Naive thymus-derived CD4-positive, alpha-beta T cell (primary cell): ENCODE results near the gene ZNF3. TPM values are rescaled to one million over a fixed set of nuclear protein-coding genes. Genes with fewer than 3 reads are reported as not detected.

ENCODE experiments used
- ATAC-seq: fragments of 150-1000 bp; cut with Tn5 transposase; 2 replicates; pipeline ENCODE4 v1.10.0; 2021; ENCODE audit warnings: mild to moderate bottlenecking, moderate library complexity
- CTCF ChIA-PET: fragments of 350-600 bp; sonication (Branson Sonifier 250); formaldehyde crosslinking; loops from one replicate; lab custom pipeline; 2021; ENCODE audit warnings: antibody characterized with exemption; lab: Charles Lee
- POLR2A ChIA-PET: fragments of 350-600 bp; sonication (Branson Sonifier 250); formaldehyde crosslinking; loops from one replicate; lab custom pipeline; 2021; ENCODE audit warnings: antibody characterized with exemption, inconsistent platforms; lab: Charles Lee
- DNase-seq, 9 donors: peaks; one replicate each; pipeline versions ENCODE4 v3.0.0 to v3.0.0-alpha.2; 2020 to 2022; ENCODE audit warnings: mixed read lengths in 1 of 9
- H3K27ac ChIP-seq: one replicate; pipeline ENCODE4 v1.7.0; 2013; ENCODE audit warnings: mild to moderate bottlenecking, low read depth, low read length, moderate library complexity
- H3K27me3 ChIP-seq, 2 donors: one replicate each; pipeline ENCODE4 v1.7.0; 2013; ENCODE audit warnings: low read length in 2 of 2, mild to moderate bottlenecking in 2 of 2, moderate library complexity in 2 of 2; ENCODE audit not compliant: control insufficient read depth in 2 of 2, insufficient read depth in 2 of 2
- H3K36me3 ChIP-seq, 3 experiments: 1 replicate in 2 of 3; 2 replicates in 1 of 3; pipeline ENCODE4 v1.7.0; 2013; ENCODE audit warnings: low read length in 3 of 3, mild to moderate bottlenecking in 3 of 3, moderate library complexity in 1 of 3; ENCODE audit not compliant: insufficient read depth in 3 of 3, control insufficient read depth in 2 of 3
- H3K4me1 ChIP-seq, 2 donors: one replicate each; pipeline ENCODE4 v1.7.0; 2013; ENCODE audit warnings: low read length in 2 of 2, mild to moderate bottlenecking in 2 of 2, moderate library complexity in 1 of 2; ENCODE audit not compliant: control insufficient read depth in 2 of 2, insufficient read depth in 2 of 2
- H3K4me3 ChIP-seq: 2 replicates; pipeline ENCODE4 v1.7.0; 2013; ENCODE audit warnings: mild to moderate bottlenecking, low read length
- H3K9me3 ChIP-seq, 3 experiments: 1 replicate in 2 of 3; 2 replicates in 1 of 3; pipeline ENCODE4 v1.7.0; 2013; ENCODE audit warnings: low read length in 3 of 3; ENCODE audit not compliant: control insufficient read depth in 2 of 3
- H3K27ac Mint-ChIP-seq, 9 donors: one replicate each; pipeline ENCODE4 v1.8.0; 2020 to 2022; ENCODE audit warnings: mixed read lengths in 9 of 9, mild to moderate bottlenecking in 8 of 9, moderate library complexity in 5 of 9, inconsistent platforms in 2 of 9
- H3K27me3 Mint-ChIP-seq, 5 donors: one replicate each; pipeline ENCODE4 v1.8.0; 2021 to 2022; ENCODE audit warnings: mixed read lengths in 5 of 5, mild to moderate bottlenecking in 1 of 5
- H3K36me3 Mint-ChIP-seq, 5 donors: one replicate each; pipeline ENCODE4 v1.8.0; 2020 to 2022; ENCODE audit warnings: mixed read lengths in 5 of 5, mild to moderate bottlenecking in 3 of 5, inconsistent platforms in 1 of 5
- H3K4me1 Mint-ChIP-seq, 7 donors: one replicate each; pipeline ENCODE4 v1.8.0; 2020 to 2022; ENCODE audit warnings: mixed read lengths in 7 of 7, mild to moderate bottlenecking in 3 of 7, inconsistent platforms in 1 of 7
- H3K4me3 Mint-ChIP-seq, 10 donors: one replicate each; pipeline ENCODE4 v1.8.0; 2020 to 2022; ENCODE audit warnings: mild to moderate bottlenecking in 10 of 10, mixed read lengths in 10 of 10, moderate library complexity in 6 of 10, inconsistent platforms in 2 of 10
- H3K9me3 Mint-ChIP-seq, 11 donors: one replicate each; pipeline ENCODE4 v1.8.0; 2020 to 2022; ENCODE audit warnings: mixed read lengths in 11 of 11, mild to moderate bottlenecking in 4 of 11, inconsistent platforms in 1 of 11, moderate library complexity in 1 of 11
- intact Hi-C, 2 donors: fragments of 100-400 bp; cut with micrococcal nuclease; formaldehyde crosslinking; loops; one replicate each; pipeline ENCODE4 v1.15.1; 2023
- polyA plus RNA-seq, 2 donors: library from polyadenylated mRNA; unstranded; fragments of 300-500 nt; fragmentation: Illumina TruSeq; gene quantifications; one replicate each; pipeline ENCODE4 v1.2.3, GENCODE V29; 2021
- total RNA-seq, 6 experiments: library from RNA in 5 of 6; stranded (reverse) in 5 of 6; gene quantifications; 1 replicate in 5 of 6; 2 replicates in 1 of 6; pipeline ENCODE4 v1.2.3 and lab custom pipeline; 2021 to 2026

Gene ZNF3
- total and polyA plus RNA-seq, 7 experiments from 2014 or later = 20.3 to 48.0 (median 35.0) TPM

DNA sequence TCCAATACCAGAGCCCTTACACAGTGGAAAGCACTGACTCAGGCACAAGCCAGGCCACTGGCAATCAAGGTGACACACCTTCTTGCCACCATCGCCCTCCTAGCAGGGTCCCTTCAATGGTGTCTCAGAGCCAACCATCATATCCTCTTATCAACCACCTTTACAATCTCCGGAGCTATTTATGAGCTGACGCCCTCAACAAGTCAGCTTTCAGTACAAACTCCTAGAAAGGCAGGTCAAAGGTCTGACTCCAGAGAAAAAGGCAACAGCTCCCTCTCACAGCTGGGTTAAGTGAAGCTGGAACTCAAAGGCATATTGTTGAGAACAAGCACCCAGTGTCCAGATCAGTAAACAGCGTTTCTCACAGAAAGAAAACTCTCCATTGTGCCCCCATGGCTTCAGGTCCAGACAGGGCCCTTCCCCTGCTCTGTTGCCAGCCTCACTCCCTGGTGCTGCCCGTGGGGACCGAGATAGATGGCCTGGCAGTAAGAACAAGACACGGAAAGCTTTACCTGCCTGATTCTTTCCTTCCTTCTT, 2.4 kb downstream of the ZNF3 start:
- Mint-ChIP-seq H3K36me3 (peaks cover 11 to 43% (median 37%) of the 10 kb centered on the region in 5 donors), H3K27me3 (peaks cover 0 to 7% (median 0%) of the 10 kb centered on the region in 5 donors), H3K9me3 (peaks cover 0 to 6% (median 0%) of the 10 kb centered on the region in 11 donors), H3K4me1 (peaks cover 30 to 46% (median 41%) of the 10 kb centered on the region in 7 donors), H3K27ac (peak overlapping the region in 5 of 9 donors; percentile 9 to 42 (median 26)), H3K4me3 (peak overlapping the region in 8 of 10 donors; percentile 20 to 60 (median 36))
- ChIA-PET POLR2A (interaction anchor here (0.7 to 0.8 kb wide), 2 partner anchors 54 to 467 kb away, joined by 3 read pairs; no protein-coding TSS in a partner anchor), CTCF (interaction anchor here (0.6 kb wide), 2 partner anchors 9 to 434 kb away, joined by 3 to 6 read pairs; no protein-coding TSS in a partner anchor)
- no peak for ATAC-seq
- intact Hi-C loops = no loop called here
- peaks cover 4 to 46% (median 10%) of the 10 kb centered on the region in 3 experiments for H3K36me3 ChIP-seq
- H3K27me3 ChIP-seq = no peaks in the 10 kb centered on the region
- H3K4me3 ChIP-seq = no peak overlapping the region
- no peaks in the 10 kb centered on the region for H3K9me3 ChIP-seq
- no peak for DNase-seq
- no peak overlapping the region for H3K27ac ChIP-seq
- peaks cover 5 to 18% of the 10 kb centered on the region in 2 donors for H3K4me1 ChIP-seq

DNA sequence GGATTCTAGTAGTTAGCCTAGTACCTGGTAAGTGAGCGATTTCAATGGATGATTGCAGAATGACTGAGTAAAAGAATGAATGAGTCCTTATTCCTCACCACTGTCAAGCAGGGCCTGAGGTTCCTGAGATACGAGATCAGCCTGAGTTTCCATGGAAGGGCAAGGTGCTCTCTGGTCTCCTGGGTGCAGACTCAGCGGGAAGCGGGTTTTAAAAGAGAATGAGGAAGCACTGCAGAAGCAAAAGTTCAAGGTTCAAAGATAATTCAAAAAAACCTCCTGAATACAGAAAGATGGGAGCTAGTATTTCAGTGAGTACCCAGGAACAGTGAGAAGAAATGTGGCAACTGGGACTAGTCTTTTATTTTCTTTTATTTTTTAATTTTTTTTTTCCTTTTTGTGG, 4.3 kb downstream of the ZNF3 start:
- ATAC-seq (no peak), DNase-seq (no peak)
- peaks cover 20 to 62% (median 55%) of the 10 kb centered on the region in 5 donors for H3K36me3 Mint-ChIP-seq
- Histone ChIP-seq H3K4me1 (peaks cover 0 to 9% of the 10 kb centered on the region in 2 donors), H3K9me3 (peaks cover 0 to 11% (median 0%) of the 10 kb centered on the region in 3 experiments), H3K36me3 (peaks cover 13 to 64% (median 24%) of the 10 kb centered on the region in 3 experiments), H3K4me3 (no peak overlapping the region), H3K27ac (no peak overlapping the region), H3K27me3 (no peaks in the 10 kb centered on the region)
- peak overlapping the region in 2 of 9 donors; percentile 44 to 56 for H3K27ac Mint-ChIP-seq
- intact Hi-C loops = no loop called here
- H3K27me3 Mint-ChIP-seq = no peaks in the 10 kb centered on the region
- peaks cover 22 to 39% (median 34%) of the 10 kb centered on the region in 7 donors for H3K4me1 Mint-ChIP-seq
- CTCF ChIA-PET = no interaction called here
- no peak overlapping the region for H3K4me3 Mint-ChIP-seq
- peaks cover under 1 to 13% (median 6%) of the 10 kb centered on the region in 11 donors for H3K9me3 Mint-ChIP-seq
- POLR2A ChIA-PET = no interaction called here

DNA sequence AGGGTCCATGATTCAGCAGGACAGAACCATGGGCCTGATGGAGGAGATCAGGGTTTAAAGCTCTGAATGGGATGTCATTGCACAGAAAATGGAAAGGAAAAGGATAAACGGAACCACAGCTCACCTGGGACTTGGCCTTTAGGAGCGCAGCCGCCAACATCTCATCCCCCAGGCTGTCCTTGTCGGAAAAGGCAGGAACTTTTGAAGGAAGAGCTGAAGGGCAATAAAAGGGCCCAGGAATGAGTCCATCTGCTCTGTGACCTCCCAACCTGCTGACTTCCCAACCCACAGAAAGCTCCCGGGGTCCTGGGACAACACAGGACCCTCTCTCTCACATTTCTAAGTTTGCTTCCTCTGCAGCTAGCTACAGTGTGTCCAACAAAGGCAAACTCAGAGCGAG, 6.1 kb downstream of the ZNF3 start:
- H3K27me3 ChIP-seq = no peaks in the 10 kb centered on the region
- POLR2A ChIA-PET = no interaction called here
- peaks cover 25 to 82% (median 35%) of the 10 kb centered on the region in 3 experiments for H3K36me3 ChIP-seq
- Mint-ChIP-seq H3K9me3 (peaks cover 7 to 31% (median 22%) of the 10 kb centered on the region in 11 donors), H3K36me3 (peaks cover 37 to 77% (median 70%) of the 10 kb centered on the region in 5 donors), H3K27me3 (no peaks in the 10 kb centered on the region), H3K4me1 (peaks cover 13 to 21% (median 16%) of the 10 kb centered on the region in 7 donors), H3K4me3 (no peak overlapping the region), H3K27ac (no peak overlapping the region)
- H3K9me3 ChIP-seq = peaks cover 0 to 28% (median 14%) of the 10 kb centered on the region in 3 experiments
- ATAC-seq (no peak), DNase-seq (no peak)
- no peak overlapping the region for H3K27ac ChIP-seq
- CTCF ChIA-PET = interaction anchor here (0.7 kb wide), 1 partner anchor 459 kb away, joined by 4 read pairs; no protein-coding TSS in a partner anchor
- peaks cover 0 to 5% of the 10 kb centered on the region in 2 donors for H3K4me1 ChIP-seq
- H3K4me3 ChIP-seq = no peak overlapping the region
- intact Hi-C loops = no loop called here

DNA sequence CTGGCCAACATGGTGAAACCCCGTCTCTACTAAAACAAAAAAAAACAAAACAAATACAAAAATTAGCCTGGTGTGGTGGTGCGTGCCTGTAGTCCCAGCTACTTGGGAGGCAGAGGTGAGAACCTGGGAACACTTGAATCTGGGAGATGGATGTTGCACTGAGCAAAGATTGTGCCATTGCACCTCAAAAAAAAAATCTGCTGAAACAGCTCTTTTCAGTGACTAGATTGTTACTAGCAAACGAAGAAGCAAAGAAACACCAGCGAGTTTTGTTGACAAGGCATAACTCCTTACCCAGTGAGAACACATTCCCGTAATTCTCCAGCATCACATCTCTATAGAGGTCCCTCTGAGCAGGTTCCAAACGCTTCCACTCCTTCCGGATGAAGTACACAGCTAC, 6.7 kb downstream of the ZNF3 start:
- H3K9me3 Mint-ChIP-seq = peaks cover 7 to 36% (median 27%) of the 10 kb centered on the region in 11 donors
- H3K27ac Mint-ChIP-seq = no peak overlapping the region
- DNase-seq (no peak), ATAC-seq (no peak)
- CTCF ChIA-PET = interaction anchor here (0.6 kb wide), 2 partner anchors 57 to 82 kb away, joined by 3 to 6 read pairs; no protein-coding TSS in a partner anchor
- peaks cover 7 to 15% (median 12%) of the 10 kb centered on the region in 7 donors for H3K4me1 Mint-ChIP-seq
- Histone ChIP-seq H3K4me1 (no peaks in the 10 kb centered on the region), H3K36me3 (peaks cover 30 to 88% (median 38%) of the 10 kb centered on the region in 3 experiments), H3K9me3 (peaks cover 0 to 34% (median 15%) of the 10 kb centered on the region in 3 experiments), H3K4me3 (no peak overlapping the region), H3K27me3 (no peaks in the 10 kb centered on the region), H3K27ac (no peak overlapping the region)
- POLR2A ChIA-PET = interaction anchor here (0.6 kb wide), 1 partner anchor 163 kb away, joined by 3 read pairs; no protein-coding TSS in a partner anchor
- H3K36me3 Mint-ChIP-seq = peaks cover 37 to 82% (median 76%) of the 10 kb centered on the region in 5 donors
- no peak overlapping the region for H3K4me3 Mint-ChIP-seq
- H3K27me3 Mint-ChIP-seq = no peaks in the 10 kb centered on the region
- intact Hi-C loops = no loop called here

DNA sequence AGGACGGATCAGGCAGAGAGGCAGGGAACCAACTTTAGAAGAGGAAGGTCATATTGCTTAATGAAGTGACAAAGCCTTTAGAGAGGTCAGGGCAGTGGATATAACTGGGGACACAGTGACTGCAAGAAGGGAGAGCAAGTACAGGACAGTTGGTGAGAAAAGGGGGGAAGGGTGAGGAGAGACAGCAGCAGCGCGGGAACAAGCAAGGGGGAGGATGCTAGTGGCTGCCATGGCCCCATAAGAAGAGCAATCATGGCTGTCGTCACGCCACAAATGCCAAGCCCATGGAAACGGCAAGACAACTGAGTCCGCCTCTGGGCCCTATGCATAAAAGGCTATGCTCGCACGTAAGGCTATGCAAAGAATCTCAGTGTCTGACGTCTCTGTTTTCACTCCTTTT, 9.1 kb downstream of the ZNF3 start:
- no peak for ATAC-seq
- POLR2A ChIA-PET = interaction anchor here (0.8 to 1.1 kb wide), 2 partner anchors 32 to 58 kb away, joined by 3 to 4 read pairs; no protein-coding TSS in a partner anchor

DNA sequence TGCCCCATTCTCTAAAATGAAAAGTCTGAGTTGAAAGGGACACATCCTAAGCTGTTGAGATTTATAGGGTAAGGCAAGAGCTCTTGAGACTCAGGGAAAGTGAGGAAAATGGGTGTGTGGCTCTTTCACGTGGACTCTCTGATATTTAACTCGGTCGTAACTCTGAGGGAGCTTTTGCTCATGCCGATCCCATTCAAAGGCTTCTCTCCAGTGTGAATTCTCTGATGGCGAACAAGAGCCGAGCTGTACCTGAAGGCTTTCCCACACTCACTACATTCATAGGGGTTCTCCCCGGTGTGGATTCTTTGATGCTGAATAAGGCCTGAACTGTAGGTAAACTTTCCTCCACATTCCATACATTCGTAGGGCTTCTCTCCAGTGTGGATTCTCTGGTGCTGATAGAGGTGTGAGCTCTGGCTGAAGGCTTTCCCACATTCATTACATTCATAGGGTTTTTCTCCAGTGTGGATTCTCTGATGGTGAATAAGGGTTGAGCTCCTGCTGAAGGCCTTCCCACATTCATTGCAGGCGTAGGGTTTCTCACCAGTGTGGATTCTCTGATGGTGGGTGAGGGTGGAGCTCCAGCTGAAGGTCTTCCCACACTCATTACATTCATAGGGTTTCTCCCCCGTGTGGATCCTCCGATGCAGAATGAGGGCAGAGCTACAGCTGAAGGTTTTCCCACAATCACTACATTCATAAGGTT, 10.4 kb downstream of the ZNF3 start:
- no peaks in the 10 kb centered on the region for H3K27me3 ChIP-seq
- H3K9me3 ChIP-seq = peaks cover 0 to 37% (median 15%) of the 10 kb centered on the region in 3 experiments
- Mint-ChIP-seq H3K36me3 (peaks cover 30 to 78% (median 70%) of the 10 kb centered on the region in 5 donors), H3K4me1 (peaks cover 0 to 4% (median 0%) of the 10 kb centered on the region in 7 donors), H3K27me3 (no peaks in the 10 kb centered on the region), H3K27ac (peak overlapping the region in 1 of 9 donors; percentile 49), H3K4me3 (no peak overlapping the region), H3K9me3 (peaks cover 7 to 48% (median 26%) of the 10 kb centered on the region in 11 donors)
- no peak overlapping the region for H3K4me3 ChIP-seq
- no peaks in the 10 kb centered on the region for H3K4me1 ChIP-seq
- no peak overlapping the region for H3K27ac ChIP-seq
- ChIA-PET CTCF (interaction anchor here (0.5 kb wide), 1 partner anchor 45 kb away, joined by 4 read pairs; no protein-coding TSS in a partner anchor), POLR2A (interaction anchor here (1.0 to 1.5 kb wide), 4 partner anchors 10 to 56 kb away, joined by 3 to 6 read pairs (median 4); partner anchors contain the start of gene ZNF3)
- ATAC-seq = no peak
- intact Hi-C loops = no loop called here
- H3K36me3 ChIP-seq = peaks cover 26 to 69% (median 39%) of the 10 kb centered on the region in 3 experiments
- DNase-seq = no peak

More for the DNA sequence above, 9.1 kb downstream of the ZNF3 start:
- intact Hi-C loops = no loop called here
- no peak overlapping the region for H3K27ac Mint-ChIP-seq
- peaks cover 32 to 83% (median 78%) of the 10 kb centered on the region in 5 donors for H3K36me3 Mint-ChIP-seq
- CTCF ChIA-PET = no interaction called here
- H3K4me3 Mint-ChIP-seq = no peak overlapping the region
- peaks cover 0 to 5% (median 4%) of the 10 kb centered on the region in 7 donors for H3K4me1 Mint-ChIP-seq
- Histone ChIP-seq H3K27ac (no peak overlapping the region), H3K4me3 (no peak overlapping the region), H3K27me3 (no peaks in the 10 kb centered on the region), H3K9me3 (peaks cover 0 to 37% (median 15%) of the 10 kb centered on the region in 3 experiments), H3K4me1 (no peaks in the 10 kb centered on the region), H3K36me3 (peaks cover 30 to 79% (median 39%) of the 10 kb centered on the region in 3 experiments)
- peaks cover 7 to 46% (median 27%) of the 10 kb centered on the region in 11 donors for H3K9me3 Mint-ChIP-seq
- H3K27me3 Mint-ChIP-seq = no peaks in the 10 kb centered on the region
- no peak for DNase-seq
